GM18507 (cell line): ENCODE data around the gene ART5.

ENCODE experiments used
- DNase-seq: peaks from one replicate; pipeline ENCODE4 v3.0.0; 2011; ENCODE audit warnings: low read depth; ENCODE audit not compliant: insufficient read length; ENCODE audit errors: extremely low spot score
- FAIRE-seq: peaks from 2 replicates; lab custom pipeline; 2011; peaks lifted over from hg19 to GRCh38; lab: Jason Lieb, UNC

ART5 gene

GRCh38 chr11:3641701-3642070 lies at the start of gene ART5:
Gene ART5 (minus strand): TSS chr11:3641992. CDS start chr11:3641862, 130 bp downstream.
- FAIRE-seq (no peak), DNase-seq (no peak)

- FAIRE-seq = no peak
- no peak for DNase-seq
Observed at GRCh38 chr11:3686751-3687150, 45.0 kb upstream of the ART5 start.

GRCh38 chr11:3685923-3686322 lies 44.1 kb upstream of the ART5 start:
- FAIRE-seq = no peak
- DNase-seq = no peak

- DNase-seq (no peak), FAIRE-seq (no peak)
Observed at GRCh38 chr11:3684819-3685172, 43.0 kb upstream of the ART5 start.

DNA sequence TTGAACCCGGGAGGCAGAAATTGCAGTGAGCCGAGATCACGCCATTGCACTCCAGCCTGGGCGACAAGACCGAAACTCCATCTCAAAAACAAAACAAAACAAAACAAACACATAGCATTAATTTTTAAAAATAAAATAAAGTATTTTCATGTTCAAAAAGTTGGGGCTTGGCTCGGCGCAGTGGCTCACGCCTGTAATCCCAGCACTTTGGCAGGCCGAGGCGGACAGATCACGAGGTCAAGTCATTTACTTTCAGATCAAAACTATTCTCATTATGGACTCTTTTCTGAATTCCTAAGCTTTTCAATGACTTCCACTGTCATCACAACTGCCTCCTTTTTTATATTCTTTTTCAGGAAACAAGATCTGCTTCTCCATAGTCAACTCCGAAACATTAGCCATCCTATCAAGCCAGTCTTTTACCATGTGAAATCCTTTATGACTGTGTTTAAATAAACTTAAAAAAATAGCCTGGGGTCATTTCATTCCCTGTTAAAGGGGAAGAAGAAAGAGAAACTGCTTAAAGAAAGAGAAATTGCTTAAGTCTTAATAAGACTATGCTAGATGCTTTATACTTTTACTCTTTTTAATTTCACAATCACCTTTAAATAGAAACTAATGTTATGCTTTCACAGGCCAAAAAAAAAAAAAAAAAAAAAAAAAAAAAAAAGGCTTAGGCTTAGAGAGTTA lies 42.5 kb upstream of the ART5 start:
- FAIRE-seq = no peak

DNA sequence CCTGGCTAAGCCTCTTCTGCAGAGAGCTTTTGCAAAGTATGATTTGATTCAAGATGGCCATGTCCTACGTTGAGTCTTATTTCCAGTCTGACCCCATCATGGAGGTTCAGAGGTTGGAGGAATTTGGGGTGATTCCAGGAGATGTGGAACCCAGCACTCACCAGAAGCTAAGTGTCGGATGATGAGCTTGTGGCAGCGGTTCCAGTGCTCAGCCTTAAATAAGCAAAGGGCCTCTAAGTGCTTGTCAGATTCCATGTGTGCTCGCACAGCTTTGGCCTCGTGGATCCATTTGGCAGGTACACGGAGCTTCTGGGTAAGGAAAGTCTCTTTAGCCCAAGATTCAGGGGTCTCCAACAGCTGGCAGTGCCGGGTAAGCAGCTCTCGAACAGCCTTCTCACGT lies 41.2 kb upstream of the ART5 start:
- FAIRE-seq (no peak), DNase-seq (no peak)

More for the DNA sequence above, 42.5 kb upstream of the ART5 start:
- no peak for DNase-seq

DNA sequence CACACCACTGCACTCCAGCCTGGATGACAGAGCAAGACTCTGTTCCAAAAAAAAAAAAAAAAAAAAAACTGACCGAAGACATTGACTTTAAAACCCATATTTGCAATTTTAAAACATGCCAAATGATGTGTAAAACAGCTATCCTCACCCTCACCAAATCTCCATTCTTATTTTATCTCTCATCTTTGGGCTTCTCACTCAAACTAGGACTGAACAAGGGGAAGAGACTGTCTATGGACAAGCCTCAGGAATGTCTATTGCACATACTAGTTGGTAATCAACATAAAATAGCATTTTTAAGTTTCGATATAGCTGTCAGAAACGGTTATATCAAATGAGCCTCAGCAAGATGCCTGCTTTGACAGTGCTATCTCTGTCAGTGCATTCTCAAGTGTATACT lies 37.3 kb upstream of the ART5 start:
- FAIRE-seq (no peak), DNase-seq (no peak)

- FAIRE-seq (no peak), DNase-seq (no peak)
Observed at GRCh38 chr11:3675971-3676370, 34.2 kb upstream of the ART5 start.

GRCh38 chr11:3674189-3674588 lies 32.4 kb upstream of the ART5 start:
- DNase-seq (no peak), FAIRE-seq (no peak)

DNA sequence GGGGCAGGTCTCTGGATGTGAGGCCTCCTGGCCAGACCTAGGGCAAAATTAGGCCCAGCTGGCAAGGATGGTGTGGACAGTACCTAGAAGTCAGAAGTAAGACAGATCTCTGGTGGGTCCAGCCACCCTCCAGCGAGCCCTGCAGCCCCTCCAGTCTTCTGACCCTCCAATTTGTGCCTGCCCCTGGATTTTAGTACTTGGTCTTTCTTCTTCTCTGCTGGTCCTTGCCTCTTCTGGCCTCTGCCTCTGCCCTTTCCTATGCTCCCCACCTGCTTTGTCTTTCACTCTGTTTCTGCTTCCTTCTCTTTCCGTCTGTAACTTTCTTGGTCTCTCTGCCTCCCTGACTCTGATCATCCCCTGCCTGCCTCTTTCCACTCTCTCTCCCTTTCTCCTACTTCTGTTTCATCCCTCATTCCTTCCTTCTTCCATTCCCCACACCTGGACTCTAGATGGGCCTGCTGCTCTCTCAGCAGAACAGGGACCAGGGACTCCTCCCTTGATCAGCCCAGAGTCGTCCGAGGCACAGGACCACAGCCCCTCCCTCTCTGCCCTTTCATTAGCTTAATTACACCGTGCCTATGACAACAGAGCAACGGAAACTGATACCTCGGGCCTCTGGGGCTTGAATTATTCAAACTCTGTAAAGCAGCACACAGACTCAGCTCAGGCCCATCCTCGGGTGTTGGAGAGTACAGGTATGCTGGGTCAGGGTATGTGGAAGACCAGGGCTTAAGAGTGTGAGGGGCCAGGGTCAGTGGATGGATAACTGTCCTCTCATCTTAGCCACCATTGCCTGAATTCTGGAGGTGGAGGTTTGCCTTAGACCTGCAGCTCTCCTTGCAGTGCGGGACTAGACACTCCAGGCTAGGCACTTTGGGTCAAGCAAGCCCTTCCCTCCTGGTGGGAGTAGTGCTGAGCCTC lies 29.8 kb upstream of the ART5 start, which contains the start of gene CHRNA10:
CHRNA10 (minus strand) TSS at position 51 of the 921 bp plus-strand sequence. CDS start 72 bp downstream, outside the sequence.
- no peak for DNase-seq
- no peak for FAIRE-seq

DNA sequence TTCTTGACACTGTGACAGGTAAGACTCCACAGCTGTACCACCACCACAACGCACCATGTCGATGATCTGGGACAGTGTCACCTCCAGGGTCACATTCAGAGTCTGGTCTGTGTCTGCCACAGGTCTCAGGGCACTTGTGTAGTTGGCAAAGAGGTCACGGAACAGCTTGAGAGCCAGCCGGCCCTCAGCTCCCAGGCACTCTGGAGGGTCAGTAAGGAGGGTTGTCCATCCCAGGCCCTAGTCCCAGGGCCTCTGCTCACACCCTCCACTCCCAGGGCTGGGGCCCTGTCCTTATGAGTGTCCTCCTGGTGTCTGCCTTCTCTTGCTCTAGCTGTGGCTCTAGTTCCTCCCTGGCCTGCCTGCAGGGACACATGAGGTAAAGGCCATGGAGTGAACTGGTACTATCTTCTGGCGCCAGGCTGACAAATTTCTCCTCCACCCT lies 28.0 kb upstream of the ART5 start:
- DNase-seq = no peak
- no peak for FAIRE-seq

GRCh38 chr11:3669128-3669527 lies 27.3 kb upstream of the ART5 start:
- FAIRE-seq (no peak), DNase-seq (no peak)

DNA sequence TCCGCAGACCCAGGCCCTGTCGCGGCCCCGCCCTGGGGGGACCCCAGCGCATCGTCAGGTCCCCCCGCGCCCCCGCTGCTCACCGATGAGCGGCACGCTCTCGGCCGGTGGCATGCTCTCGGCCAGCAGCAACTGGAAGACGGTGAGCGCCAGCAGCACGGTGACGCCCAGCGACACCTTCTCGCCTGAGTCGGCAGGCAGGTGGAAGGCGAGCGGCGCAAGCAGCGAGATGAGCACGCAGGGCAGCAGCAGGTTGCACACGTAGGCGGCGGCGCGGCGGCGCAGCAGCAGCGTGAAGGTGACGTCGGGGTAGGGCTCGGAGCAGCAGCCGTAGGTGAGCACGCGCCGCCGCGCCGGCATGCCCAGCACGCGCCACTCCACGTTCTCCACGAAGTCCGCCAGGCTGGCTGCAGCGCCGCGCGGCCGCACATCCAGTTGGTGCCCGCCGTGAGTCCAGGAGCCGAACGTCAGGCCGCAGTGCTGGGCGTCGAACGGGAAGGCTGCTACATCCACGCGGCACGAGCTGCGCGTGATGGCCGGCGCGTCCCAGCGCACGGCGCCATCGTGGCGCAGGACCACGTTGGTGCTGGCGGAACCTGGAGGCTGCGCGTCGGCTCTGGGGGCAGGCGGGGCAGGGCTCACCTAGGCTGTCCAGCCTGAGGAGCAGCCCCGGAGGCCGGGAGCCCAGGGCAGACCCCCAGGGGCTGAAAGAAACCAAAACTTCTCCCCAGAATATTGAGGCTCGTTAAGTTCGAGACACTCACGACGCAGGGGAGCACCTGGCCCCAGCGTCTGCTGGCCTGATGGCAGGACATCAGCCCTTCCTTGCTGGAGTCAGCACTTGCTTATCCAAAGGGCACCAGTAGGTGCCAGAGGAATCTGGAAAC lies 25.6 kb upstream of the ART5 start:
- DNase-seq (no peak), FAIRE-seq (no peak)

DNA sequence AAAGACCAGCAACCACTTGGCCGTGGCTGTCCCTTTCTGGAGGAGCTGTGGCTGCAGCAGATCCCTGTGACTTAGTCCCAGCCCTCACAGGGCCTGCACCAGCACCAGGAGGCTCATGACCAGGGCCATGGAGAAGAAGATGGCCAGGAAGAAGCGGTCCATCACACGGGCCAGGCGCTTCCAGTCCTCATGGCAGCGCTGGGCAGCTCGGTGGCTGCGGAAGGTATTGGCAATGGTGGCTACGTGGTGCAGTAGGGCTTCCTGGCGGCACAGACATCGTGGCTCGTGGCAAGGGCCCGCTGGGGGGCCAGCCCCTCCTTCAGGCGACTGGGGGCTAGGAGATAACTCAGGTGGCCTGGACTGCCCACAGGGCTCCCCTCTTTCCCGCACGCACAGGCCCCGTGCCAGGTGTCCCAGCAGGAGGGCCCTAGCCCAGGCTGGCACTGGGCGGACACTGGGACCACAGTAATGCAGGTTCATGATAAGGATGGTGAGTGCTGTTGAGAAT lies 24.3 kb upstream of the ART5 start:
- DNase-seq (no peak), FAIRE-seq (no peak)

- FAIRE-seq (no peak), DNase-seq (no peak)
Observed at GRCh38 chr11:3665336-3666022, 23.7 kb upstream of the ART5 start.

- FAIRE-seq (no peak), DNase-seq (no peak)
Observed at GRCh38 chr11:3664032-3664630, 22.3 kb upstream of the ART5 start.

DNA sequence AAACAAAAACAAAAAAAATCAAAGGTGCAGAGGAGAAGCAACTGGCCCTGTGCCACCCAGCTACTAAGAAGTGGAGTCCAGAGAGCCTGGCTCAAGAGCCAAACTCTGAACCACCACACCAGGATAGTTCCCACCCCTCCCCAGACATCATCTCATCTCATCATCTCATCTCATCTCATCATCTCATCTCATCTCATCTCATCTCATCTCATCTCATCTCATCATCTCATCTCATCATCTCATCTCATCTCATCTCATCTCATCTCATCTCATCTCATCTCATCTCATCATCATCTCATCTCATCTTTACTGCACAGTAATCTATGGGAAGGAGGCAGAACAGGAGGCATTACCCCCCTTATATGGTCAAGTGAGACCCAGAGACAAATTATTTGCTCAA lies 21.1 kb upstream of the ART5 start:
- FAIRE-seq = no peak
- no peak for DNase-seq

DNA sequence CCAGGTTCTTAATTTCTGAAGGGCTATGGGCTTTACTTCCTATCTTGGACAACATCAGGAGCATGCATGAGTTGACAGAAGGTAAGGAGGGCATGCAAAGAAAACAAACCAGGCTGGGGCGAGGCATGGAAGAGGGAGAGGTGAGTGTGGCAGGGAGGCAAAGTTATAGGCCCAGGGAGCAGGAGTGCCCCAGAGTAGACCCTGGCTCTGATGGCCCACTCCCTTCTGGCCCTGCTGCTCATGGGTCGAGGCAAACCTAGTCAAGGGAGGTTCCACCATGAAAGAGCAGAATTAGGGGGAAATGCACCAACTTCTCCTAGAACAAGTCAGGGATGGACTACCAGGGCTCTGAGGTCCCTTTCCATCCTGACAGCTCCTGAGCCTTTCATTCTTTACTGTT lies 19.2 kb upstream of the ART5 start:
- FAIRE-seq = no peak
- DNase-seq = no peak
